ENCODE results near the gene DTX3. TPM values are rescaled to one million over a fixed set of nuclear protein-coding genes. Genes with fewer than 3 reads are reported as not detected.
A peak's percentile ranks its signal among the peaks of the same experiment; 100 is the strongest.

The DTX3 gene
- total and polyA plus RNA-seq, 2 experiments from 2014 or later, result 22.8 to 46.6 TPM

DNA sequence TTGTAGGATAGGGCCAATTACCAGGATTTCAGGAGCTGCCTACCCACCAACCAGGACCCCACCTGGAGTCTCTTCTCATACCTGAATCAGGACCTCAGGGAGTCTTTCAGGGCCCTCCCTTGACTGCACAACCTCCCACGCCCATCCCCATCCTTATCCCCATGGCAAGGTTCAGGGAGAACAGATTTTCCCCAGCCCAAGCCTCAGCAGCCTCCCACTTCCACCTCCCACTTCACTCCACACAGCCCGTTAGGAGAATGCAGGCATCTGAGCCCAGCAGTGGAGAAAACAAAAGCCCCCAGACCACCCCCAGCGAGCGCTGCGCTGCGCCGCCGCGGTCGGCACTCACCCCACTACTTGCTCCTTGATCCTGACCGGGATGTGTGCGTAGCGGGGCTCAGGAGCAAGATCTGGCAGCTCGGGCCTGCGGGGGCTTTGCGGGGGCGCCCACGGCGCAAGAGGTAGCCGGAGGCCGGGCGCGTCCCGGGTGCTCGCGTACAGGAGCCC lies 27.0 kb downstream of the DTX3 start:
- H3K4me3 Mint-ChIP-seq, result peak overlapping the region; percentile 73

DNA sequence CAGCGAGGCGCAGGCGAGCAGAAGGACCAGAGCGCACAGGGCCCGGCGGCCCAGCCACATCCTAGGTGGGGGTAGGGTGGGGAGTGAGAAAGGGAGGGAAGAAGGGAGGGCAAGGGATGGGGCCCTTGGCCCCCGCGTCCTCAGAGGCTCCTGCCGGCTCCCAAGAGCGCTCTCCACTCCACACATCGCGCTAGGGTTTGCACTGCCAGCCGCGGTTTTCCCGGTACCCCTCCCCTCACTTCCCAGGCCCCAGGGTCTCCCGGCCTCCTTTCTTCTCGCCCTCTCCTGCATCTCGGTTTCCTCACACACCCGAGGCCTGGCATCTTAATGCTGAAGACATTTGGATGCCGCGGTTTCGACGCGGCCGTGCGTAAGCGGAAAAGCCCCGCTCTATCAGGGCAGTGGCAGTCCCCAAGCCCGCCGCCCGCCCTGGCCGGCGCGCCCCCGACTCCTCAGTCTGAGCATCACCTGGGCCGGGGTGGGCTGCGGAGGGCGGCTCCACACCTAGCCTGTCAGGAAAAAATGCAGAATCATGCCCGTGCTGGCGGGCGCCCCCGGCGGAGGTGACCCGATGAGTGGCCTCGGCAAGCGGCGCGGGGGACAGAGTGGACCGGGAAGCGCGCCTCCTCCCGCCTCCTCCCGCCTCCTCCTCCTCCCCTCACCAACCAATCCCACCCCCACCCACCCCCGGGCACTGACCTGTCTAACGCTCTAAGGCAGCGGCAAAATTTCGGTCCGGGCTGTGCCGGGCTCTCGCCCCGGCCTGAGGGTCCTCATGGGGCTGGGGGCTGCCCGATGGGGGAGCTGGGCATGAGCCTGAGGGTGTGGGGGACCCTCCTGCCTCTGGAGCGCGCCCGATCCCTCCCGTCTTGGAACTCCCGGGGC lies 27.7 kb downstream of the DTX3 start:
- Histone ChIP-seq H4K20me1 (replicated peaks; ENCODE audit: insufficient read depth) (peaks cover 22% of the 10 kb centered on the region), H2AFZ (peak overlapping the region; percentile 96), H3K36me3 (ENCODE audit: insufficient read depth) (no peaks in the 10 kb centered on the region), H3K27me3 (ENCODE audit: insufficient read depth) (peaks cover 91% of the 10 kb centered on the region), H3K9me2 (ENCODE audit: insufficient read depth) (no peaks in the 10 kb centered on the region), H3K4me1 (ENCODE audit: insufficient read depth) (peaks cover 24% of the 10 kb centered on the region), H3K27ac (ENCODE audit: low read depth) (no peak overlapping the region), H3K4me3 (peak overlapping the region; percentile 74), H3K79me2 (replicated peaks; ENCODE audit: insufficient read depth) (no peaks in the 10 kb centered on the region), H3F3A (replicated peaks; ENCODE audit: low read depth) (peaks cover 12% of the 10 kb centered on the region; the same call in 1 of the 2 replicates), H3K4me2 (peak overlapping the region; percentile 96)
- peaks cover 20% of the 10 kb centered on the region for H3K4me1 Mint-ChIP-seq
- H3K9me3 Mint-ChIP-seq, result no peaks in the 10 kb centered on the region
- peak; percentile 30 for TF ChIP-seq EZH2phosphoT487 (IDR thresholded peaks at IDR 0.05; ENCODE audit: unreplicated experiment)
- TF ChIP-seq EZH2 (IDR thresholded peaks at IDR 0.05; ENCODE audit: low read depth, unreplicated experiment), result peak; percentile 86
- TF ChIP-seq NANOG (IDR thresholded peaks at IDR 0.05; ENCODE audit: borderline replicate concordance), result no peak
- no peak overlapping the region for H3K27ac Mint-ChIP-seq
- peaks cover 64% of the 10 kb centered on the region for H3K27me3 Mint-ChIP-seq (ENCODE audit: insufficient read depth, low read depth, poor library complexity)
- DNase-seq (ENCODE audit: low spot score) (peak; percentile 60), ATAC-seq (peak; percentile 40)
- no peaks in the 10 kb centered on the region for H3K36me3 Mint-ChIP-seq (ENCODE audit: low read depth)
- peak overlapping the region; percentile 73 for H3K4me3 Mint-ChIP-seq

More for the DNA sequence above, 27.0 kb downstream of the DTX3 start:
- Mint-ChIP-seq H3K9me3 (no peaks in the 10 kb centered on the region), H3K4me1 (peaks cover 25% of the 10 kb centered on the region), H3K27ac (no peak overlapping the region), H3K36me3 (ENCODE audit: low read depth) (no peaks in the 10 kb centered on the region), H3K27me3 (ENCODE audit: insufficient read depth, low read depth, poor library complexity) (peaks cover 69% of the 10 kb centered on the region)
- Histone ChIP-seq H3K4me1 (ENCODE audit: insufficient read depth) (peaks cover 24% of the 10 kb centered on the region), H3K9me2 (ENCODE audit: insufficient read depth) (no peaks in the 10 kb centered on the region), H4K20me1 (replicated peaks; ENCODE audit: insufficient read depth) (peaks cover 22% of the 10 kb centered on the region), H3K36me3 (ENCODE audit: insufficient read depth) (no peaks in the 10 kb centered on the region), H3K4me2 (peak overlapping the region; percentile 96), H3K79me2 (replicated peaks; ENCODE audit: insufficient read depth) (no peaks in the 10 kb centered on the region), H3F3A (replicated peaks; ENCODE audit: low read depth) (peaks cover 12% of the 10 kb centered on the region; the same call in 1 of the 2 replicates), H3K4me3 (peak overlapping the region; percentile 74), H3K27ac (ENCODE audit: low read depth) (no peak overlapping the region), H3K27me3 (ENCODE audit: insufficient read depth) (peaks cover 97% of the 10 kb centered on the region), H2AFZ (peak overlapping the region; percentile 96)
- DNase-seq (ENCODE audit: low spot score) (peak; percentile 47), ATAC-seq (peak; percentile 17)
- TF ChIP-seq POLR2AphosphoS5 (IDR thresholded peaks at IDR 0.05; ENCODE audit: low read depth), result no peak
- TF ChIP-seq EZH2phosphoT487 (IDR thresholded peaks at IDR 0.05; ENCODE audit: unreplicated experiment), result peak; percentile 62
- TF ChIP-seq EZH2 (IDR thresholded peaks at IDR 0.05; ENCODE audit: low read depth, unreplicated experiment), result peak; percentile 92

DNA sequence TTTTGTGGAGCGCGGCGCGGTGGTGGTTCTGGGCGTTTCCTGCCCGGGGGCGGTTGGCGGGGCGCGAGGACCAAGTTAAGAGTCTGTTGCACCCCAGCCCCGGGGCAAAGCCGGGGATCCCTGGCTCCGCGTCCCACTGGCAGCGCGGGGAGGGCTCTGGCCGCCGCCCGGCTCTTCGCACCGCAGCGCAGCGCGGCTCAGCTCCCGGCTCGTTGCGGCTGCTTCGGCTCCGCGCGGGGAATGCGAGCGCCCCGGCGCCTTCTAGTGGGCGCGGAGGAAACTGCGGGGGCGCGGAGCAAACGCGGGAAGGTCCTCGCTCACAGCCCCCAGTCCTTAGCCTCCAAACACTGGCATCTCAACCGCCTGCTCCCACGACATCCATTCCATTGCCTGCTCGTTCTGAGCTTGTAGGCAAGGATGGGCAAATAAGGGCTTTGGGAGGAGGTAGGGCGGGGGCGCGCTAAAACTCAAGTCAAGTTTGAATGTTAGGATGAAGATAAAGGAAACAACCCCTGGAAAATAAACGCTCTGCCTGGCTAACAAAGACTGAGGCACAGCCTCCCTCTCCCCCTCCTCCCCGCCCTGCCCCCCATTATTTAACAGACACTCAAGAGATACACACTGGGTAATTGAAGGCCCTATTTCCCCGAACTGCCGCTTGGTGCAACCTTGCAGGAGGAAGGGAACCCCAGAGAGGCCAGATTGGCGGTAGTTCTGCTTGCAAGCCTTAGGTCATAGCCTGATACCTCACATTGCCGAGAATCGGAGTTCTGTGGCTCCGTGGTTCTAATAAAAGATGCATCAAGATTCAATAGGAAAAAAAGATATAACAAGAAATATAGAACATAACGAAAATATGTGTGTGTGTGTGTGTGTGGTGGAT lies 28.6 kb downstream of the DTX3 start, which contains the start of gene B4GALNT1:
Gene B4GALNT1 (minus strand): TSS at position 244 of the 883 bp plus-strand sequence. CDS start 1,069 bp downstream, outside the sequence.
- Histone ChIP-seq H2AFZ (peak within 1 kb of the TSS; percentile 96), H3K4me1 (ENCODE audit: insufficient read depth) (peaks cover 19% of the 10 kb centered on the region), H3K36me3 (ENCODE audit: insufficient read depth) (no peaks in the 10 kb centered on the region), H3K27ac (ENCODE audit: low read depth) (no peak within 1 kb of the TSS), H3K27me3 (ENCODE audit: insufficient read depth) (peaks cover 82% of the 10 kb centered on the region), H3F3A (replicated peaks; ENCODE audit: low read depth) (peaks cover 12% of the 10 kb centered on the region; the same call in 1 of the 2 replicates), H3K4me2 (peak within 1 kb of the TSS; percentile 96), H4K20me1 (replicated peaks; ENCODE audit: insufficient read depth) (peaks cover 22% of the 10 kb centered on the region), H3K4me3 (peak within 1 kb of the TSS; percentile 74), H3K9me2 (ENCODE audit: insufficient read depth) (no peaks in the 10 kb centered on the region), H3K79me2 (replicated peaks; ENCODE audit: insufficient read depth) (no peaks in the 10 kb centered on the region)
- Mint-ChIP-seq H3K27ac (no peak within 1 kb of the TSS), H3K27me3 (ENCODE audit: insufficient read depth, low read depth, poor library complexity) (peaks cover 55% of the 10 kb centered on the region), H3K4me1 (peaks cover 15% of the 10 kb centered on the region), H3K4me3 (peak within 1 kb of the TSS; percentile 73), H3K36me3 (ENCODE audit: low read depth) (no peaks in the 10 kb centered on the region), H3K9me3 (no peaks in the 10 kb centered on the region)
- peak; percentile 74 for ATAC-seq
- peak; percentile 88 for DNase-seq (ENCODE audit: low spot score)
- TF ChIP-seq JUNB (IDR thresholded peaks at IDR 0.05; ENCODE audit: unreplicated experiment), result no peak
- TF ChIP-seq, protein P1, sequence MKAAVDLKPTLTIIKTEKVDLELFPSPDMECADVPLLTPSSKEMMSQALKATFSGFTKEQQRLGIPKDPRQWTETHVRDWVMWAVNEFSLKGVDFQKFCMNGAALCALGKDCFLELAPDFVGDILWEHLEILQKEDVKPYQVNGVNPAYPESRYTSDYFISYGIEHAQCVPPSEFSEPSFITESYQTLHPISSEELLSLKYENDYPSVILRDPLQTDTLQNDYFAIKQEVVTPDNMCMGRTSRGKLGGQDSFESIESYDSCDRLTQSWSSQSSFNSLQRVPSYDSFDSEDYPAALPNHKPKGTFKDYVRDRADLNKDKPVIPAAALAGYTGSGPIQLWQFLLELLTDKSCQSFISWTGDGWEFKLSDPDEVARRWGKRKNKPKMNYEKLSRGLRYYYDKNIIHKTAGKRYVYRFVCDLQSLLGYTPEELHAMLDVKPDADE (IDR thresholded peaks at IDR 0.05), result no peak
- TF ChIP-seq ZNF114 (CRISPR knock-in tag; IDR thresholded peaks at IDR 0.05), result no peak
- no peak for TF ChIP-seq CREB1 (CRISPR knock-in tag; IDR thresholded peaks at IDR 0.05; ENCODE audit: low read depth)

All from GM23338 (cell line).